ENCODE data around the gene DUSP19.

DNA sequence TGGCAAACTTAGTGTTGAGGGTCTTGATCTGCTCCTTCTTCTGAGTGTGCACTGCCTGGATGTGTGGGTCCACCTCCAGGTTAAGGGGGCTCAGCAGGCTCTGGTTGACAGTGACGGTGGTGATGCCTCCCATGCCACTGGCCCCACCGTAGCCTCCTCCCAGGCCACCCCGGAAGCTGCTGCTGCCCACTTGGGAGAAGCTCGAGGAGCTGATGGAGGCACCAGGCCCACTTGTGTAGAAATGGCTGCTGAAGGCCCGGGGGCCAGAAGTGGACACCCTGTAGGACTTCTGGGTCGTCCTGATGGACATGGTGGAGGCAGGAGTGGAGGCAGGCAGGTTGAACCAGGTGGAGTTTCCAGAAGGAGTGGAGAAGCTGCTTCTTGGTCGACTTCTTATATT lies 6.4 kb upstream of the DUSP19 start:
- TF ChIP-seq EZH2 (IDR thresholded peaks at IDR 0.05; ENCODE audit: low read length), result no peak
- TF ChIP-seq, protein P1, sequence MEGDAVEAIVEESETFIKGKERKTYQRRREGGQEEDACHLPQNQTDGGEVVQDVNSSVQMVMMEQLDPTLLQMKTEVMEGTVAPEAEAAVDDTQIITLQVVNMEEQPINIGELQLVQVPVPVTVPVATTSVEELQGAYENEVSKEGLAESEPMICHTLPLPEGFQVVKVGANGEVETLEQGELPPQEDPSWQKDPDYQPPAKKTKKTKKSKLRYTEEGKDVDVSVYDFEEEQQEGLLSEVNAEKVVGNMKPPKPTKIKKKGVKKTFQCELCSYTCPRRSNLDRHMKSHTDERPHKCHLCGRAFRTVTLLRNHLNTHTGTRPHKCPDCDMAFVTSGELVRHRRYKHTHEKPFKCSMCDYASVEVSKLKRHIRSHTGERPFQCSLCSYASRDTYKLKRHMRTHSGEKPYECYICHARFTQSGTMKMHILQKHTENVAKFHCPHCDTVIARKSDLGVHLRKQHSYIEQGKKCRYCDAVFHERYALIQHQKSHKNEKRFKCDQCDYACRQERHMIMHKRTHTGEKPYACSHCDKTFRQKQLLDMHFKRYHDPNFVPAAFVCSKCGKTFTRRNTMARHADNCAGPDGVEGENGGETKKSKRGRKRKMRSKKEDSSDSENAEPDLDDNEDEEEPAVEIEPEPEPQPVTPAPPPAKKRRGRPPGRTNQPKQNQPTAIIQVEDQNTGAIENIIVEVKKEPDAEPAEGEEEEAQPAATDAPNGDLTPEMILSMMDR (optimal IDR thresholded peaks at IDR 0.05 in 1 of 3, IDR thresholded peaks at IDR 0.05 in 1 of 3, conservative IDR thresholded peaks at IDR 0.05 in 1 of 3; ENCODE audit: extremely low read depth in 1 of 3, insufficient read depth in 2 of 3, low read length in 3 of 3), result no peak

Data from keratinocyte (primary cell).